Nephron (organoid): Measurements from ENCODE around the gene OCLN.
"Not testable (repeated sequence)": the region's sequence is repeated elsewhere in the genome, so short reads cannot be mapped to it uniquely, and the experiment has no call there.

ENCODE experiments used
- H3K27ac Mint-ChIP-seq, 3 experiments: 2 replicates each; pipeline ENCODE4 v1.8.0; 2020; ENCODE audit warnings: mixed read lengths in 3 of 3, mild to moderate bottlenecking in 2 of 3, moderate library complexity in 1 of 3
- H3K27me3 Mint-ChIP-seq: 2 replicates; pipeline ENCODE4 v1.8.0; 2021; ENCODE audit warnings: low read depth, mild to moderate bottlenecking, moderate library complexity, mixed read lengths
- H3K36me3 Mint-ChIP-seq: 2 replicates; pipeline ENCODE4 v1.8.0; 2020; ENCODE audit warnings: low read depth, mixed read lengths
- H3K4me1 Mint-ChIP-seq: 2 replicates; pipeline ENCODE4 v1.8.0; 2020; ENCODE audit warnings: mixed read lengths
- H3K4me3 Mint-ChIP-seq, 3 experiments: 2 replicates each; pipeline ENCODE4 v1.8.0; 2020; ENCODE audit warnings: mild to moderate bottlenecking in 3 of 3, mixed read lengths in 3 of 3, moderate library complexity in 2 of 3
- H3K9me3 Mint-ChIP-seq: 2 replicates; pipeline ENCODE4 v1.8.0; 2020; ENCODE audit warnings: mixed read lengths
- TF ChIP-seq, protein P1 (sequence below), 3 experiments: fragments of 200-600 bp; sonication (generic); IDR thresholded peaks; one replicate each; pipeline ENCODE4 v1.5.0; 2021; ENCODE audit warnings: antibody characterized with exemption in 3 of 3; ENCODE audit not compliant: unreplicated experiment in 3 of 3

Gene OCLN

DNA sequence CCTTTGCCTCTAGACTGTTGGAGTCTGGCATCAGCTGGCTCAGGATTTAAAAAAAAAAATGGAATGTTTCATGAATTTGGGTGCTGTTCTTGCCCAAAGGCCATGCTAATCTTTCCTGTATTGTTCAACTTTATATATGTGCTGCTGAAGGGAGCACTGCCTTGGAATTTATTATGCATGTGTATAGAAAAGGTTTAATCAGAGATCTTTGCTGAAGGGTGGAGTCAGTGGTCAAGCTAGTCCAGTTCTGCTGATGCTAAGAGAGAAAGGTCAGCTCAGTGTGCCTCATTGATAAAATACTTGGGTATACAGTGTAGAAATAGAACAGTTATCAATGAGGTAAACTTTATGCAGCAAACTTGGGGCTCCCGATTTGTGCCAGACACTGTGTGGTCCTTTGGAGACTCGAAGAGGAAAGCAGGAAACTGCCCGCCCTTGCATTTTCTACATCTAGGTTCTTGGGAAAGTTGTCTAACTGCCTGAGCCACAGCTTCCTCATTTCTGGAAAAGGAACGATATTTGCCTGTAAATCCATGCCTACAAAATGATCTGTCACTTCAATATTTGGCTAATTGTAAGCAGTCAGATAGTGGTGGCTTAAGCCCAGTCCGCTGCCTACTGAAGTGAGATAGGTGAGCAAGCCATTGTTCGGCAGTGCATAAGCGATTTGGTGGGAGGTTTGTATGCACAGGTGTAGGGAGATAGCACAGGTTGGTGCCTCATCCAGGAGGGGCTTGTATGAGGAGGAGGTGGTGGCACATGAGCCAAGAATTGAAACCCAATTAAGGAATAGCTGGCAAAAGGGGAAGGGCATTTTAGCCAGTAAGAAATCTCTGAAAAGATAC, 38.2 kb downstream of the OCLN start:
- Mint-ChIP-seq H3K27me3 (no peaks in the 10 kb centered on the region), H3K4me1 (no peaks in the 10 kb centered on the region), H3K36me3 (peaks cover 6% of the 10 kb centered on the region), H3K4me3 (no peak overlapping the region), H3K27ac (no peak overlapping the region), H3K9me3 (no peaks in the 10 kb centered on the region)
- TF ChIP-seq, protein P1, sequence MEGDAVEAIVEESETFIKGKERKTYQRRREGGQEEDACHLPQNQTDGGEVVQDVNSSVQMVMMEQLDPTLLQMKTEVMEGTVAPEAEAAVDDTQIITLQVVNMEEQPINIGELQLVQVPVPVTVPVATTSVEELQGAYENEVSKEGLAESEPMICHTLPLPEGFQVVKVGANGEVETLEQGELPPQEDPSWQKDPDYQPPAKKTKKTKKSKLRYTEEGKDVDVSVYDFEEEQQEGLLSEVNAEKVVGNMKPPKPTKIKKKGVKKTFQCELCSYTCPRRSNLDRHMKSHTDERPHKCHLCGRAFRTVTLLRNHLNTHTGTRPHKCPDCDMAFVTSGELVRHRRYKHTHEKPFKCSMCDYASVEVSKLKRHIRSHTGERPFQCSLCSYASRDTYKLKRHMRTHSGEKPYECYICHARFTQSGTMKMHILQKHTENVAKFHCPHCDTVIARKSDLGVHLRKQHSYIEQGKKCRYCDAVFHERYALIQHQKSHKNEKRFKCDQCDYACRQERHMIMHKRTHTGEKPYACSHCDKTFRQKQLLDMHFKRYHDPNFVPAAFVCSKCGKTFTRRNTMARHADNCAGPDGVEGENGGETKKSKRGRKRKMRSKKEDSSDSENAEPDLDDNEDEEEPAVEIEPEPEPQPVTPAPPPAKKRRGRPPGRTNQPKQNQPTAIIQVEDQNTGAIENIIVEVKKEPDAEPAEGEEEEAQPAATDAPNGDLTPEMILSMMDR (IDR thresholded peaks at IDR 0.05; ENCODE audit: unreplicated experiment in 3 of 3), result no peak

DNA sequence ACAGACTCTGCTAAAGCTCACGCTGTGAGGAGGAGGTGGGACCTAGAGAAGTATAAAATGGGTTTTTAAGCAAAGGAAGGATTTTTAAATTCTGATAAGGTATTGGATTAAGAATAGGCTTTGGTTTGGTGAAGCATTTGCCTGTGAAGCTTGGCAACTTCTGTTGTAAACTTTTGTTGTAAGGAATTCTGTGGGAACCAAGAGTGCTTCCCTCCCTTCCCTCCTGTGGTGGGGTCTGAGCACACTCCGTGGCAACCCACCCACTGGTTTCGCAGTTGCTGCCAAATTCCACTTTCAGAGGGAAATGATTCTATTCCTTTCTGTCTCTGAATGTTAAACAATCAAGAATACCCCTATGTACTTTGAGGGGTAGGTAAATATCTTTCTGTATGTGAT, 38.8 kb downstream of the OCLN start:
- no peak overlapping the region for H3K4me3 Mint-ChIP-seq
- peak overlapping the region in 1 of 3 experiments; percentile 26 for H3K27ac Mint-ChIP-seq
- H3K27me3 Mint-ChIP-seq, result no peaks in the 10 kb centered on the region
- H3K4me1 Mint-ChIP-seq, result no peaks in the 10 kb centered on the region
- H3K9me3 Mint-ChIP-seq, result no peaks in the 10 kb centered on the region
- H3K36me3 Mint-ChIP-seq, result peaks cover 2% of the 10 kb centered on the region
- TF ChIP-seq, protein P1 (IDR thresholded peaks at IDR 0.05; ENCODE audit: unreplicated experiment in 3 of 3), result no peak

DNA sequence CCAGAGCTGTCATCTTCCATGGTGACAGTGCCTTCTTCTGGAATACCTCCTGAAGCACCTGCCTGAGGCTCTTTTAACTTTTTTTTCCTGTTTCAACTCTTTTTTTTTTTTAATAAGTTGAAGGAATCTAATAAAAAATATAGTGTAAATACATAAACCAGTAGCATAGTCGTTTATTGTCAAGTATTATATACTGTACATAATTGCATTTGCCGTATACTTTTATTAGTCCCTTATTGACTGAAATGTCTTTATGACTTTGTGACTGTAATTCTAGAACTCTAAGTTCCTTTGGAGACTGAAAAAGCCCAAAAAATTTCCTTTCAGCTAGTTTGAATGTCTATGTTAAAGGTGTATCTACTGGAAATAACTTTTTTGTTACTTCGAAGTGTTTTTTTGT, 45.3 kb downstream of the OCLN start:
- H3K4me1 Mint-ChIP-seq, H3K27me3 Mint-ChIP-seq, H3K36me3 Mint-ChIP-seq, H3K27ac Mint-ChIP-seq, H3K9me3 Mint-ChIP-seq, H3K4me3 Mint-ChIP-seq: not testable (repeated sequence)

DNA sequence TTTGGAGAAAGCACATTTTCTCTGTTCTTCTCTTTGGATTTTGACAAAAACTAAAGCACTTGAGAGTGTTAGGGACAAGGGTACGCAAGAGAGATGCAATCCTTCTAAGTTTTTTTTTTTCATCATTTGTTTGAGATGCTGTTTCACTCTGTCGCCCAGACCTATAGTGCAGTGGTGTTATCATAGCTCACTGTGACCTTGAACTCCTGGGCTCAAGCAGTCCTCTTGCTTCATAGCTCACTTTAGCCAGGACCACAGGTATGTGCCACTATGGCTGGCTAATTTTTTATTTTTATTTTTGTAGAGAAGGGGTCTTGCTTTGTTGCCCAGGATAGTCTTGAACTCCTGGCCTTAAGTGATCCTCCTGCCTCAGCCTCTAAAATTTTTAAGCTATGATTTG, 46.1 kb downstream of the OCLN start:
- not testable (repeated sequence) for H3K4me1 Mint-ChIP-seq, H3K4me3 Mint-ChIP-seq, H3K9me3 Mint-ChIP-seq

DNA sequence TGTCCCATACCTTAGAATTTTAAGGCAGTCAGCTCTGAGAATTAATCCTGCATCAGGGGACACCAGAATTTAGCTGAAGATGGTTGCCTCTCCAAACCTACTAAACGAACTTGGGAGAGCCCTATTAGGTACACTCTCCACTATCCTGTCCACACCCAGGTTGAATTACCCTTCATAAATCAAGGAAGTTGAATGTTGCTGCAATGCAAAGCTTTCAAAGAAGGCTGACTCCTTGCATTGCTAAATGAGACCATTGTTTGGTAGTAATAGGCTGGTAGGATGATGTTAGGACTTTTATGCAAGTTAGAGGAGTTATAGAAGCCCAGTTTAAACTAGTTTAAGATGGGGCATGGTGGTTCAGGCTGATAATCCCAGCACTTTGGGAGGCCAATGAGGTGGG, 48.8 kb downstream of the OCLN start:
- H3K4me1 Mint-ChIP-seq, H3K9me3 Mint-ChIP-seq, H3K27ac Mint-ChIP-seq, H3K4me3 Mint-ChIP-seq, H3K36me3 Mint-ChIP-seq, H3K27me3 Mint-ChIP-seq: not testable (repeated sequence)

More for the DNA sequence above, 46.1 kb downstream of the OCLN start:
- H3K36me3 Mint-ChIP-seq, H3K27me3 Mint-ChIP-seq, H3K27ac Mint-ChIP-seq: not testable (repeated sequence)

DNA sequence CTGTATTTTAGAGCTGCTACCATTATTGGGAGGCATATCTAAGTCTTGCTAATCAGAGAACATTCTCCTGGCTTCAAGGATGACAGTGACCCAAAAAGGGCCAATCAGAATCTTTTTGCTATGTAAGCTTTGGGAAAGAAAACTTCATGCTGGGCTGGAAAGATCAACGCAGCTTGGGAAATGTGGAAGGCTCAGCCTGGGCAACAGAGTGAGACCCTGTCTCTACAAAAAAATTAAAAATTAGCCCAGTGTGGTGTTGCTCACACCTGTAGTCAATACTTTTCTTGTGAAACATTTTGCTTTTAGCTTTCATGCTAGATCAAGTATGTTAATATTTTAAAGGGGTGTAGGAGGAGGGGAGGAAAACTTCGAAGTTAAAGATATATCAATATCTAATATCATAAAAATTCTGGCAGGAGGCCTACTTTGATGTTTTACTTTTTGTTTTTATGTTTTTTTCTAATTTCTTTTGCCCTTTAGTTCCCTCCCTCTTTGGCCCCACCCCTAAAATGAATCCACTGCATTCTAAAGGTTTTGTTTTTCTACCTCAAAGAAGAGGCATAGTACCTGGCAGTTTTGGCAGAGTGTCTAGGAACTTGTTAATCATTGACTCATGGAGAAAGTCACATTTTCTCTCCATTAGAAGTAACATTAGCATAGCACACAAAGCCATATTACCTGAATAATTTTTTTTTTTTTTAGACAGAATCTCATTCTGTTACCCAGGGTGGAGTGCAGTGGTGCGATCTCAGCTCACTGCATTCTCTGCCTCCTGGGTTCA, 50.4 kb downstream of the OCLN start:
- H3K4me1 Mint-ChIP-seq, H3K9me3 Mint-ChIP-seq, H3K4me3 Mint-ChIP-seq, H3K27ac Mint-ChIP-seq, H3K27me3 Mint-ChIP-seq, H3K36me3 Mint-ChIP-seq: not testable (repeated sequence)

DNA sequence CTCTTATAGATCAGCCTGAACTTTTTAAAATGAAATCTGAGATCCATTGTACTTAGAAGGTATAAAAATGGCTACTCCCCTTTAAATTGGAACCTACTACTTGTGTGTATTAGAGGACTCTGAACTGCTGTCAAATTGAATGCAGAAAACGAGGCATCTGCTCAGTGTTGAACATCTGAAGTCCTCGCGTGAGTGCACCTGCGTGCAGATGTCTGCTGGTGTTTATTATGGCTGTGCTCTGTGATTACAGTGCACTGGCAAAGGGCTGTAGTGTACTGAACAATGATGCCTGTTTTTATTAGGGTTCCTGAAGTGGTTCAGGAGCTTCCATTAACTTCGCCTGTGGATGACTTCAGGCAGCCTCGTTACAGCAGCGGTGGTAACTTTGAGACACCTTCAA, 52.0 kb downstream of the OCLN start:
- not testable (repeated sequence) for H3K27me3 Mint-ChIP-seq, H3K9me3 Mint-ChIP-seq, H3K36me3 Mint-ChIP-seq, H3K4me3 Mint-ChIP-seq, H3K4me1 Mint-ChIP-seq, H3K27ac Mint-ChIP-seq

DNA sequence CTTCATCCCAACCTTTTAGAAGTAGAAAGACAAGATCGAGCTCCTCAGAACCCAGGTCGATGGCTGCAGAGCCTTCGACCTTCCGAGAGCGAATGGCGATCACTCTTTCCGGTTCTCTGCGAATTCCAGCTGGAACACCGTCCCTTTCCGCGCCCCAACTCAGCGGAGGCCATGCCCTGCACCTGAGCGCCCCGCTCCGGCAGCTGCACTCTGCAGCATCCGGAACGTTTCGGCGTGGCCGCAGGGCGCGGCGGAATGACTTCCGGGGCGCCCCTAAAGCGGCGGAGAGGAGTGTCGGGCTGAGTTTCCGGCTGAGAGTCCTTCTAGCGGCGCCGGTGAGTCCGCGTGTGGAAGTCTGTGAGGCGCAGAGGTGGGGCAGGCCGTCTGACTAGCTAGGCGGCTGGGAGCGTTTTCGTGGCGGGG, 67.3 kb downstream of the OCLN start, which contains the start of gene GTF2H2C:
TSS of gene GTF2H2C (plus strand) at position 284 of the 423 bp plus-strand sequence. CDS start 4,942 bp downstream, outside the sequence.
- not testable (repeated sequence) for H3K27me3 Mint-ChIP-seq, H3K36me3 Mint-ChIP-seq, H3K9me3 Mint-ChIP-seq, H3K4me1 Mint-ChIP-seq
- TF ChIP-seq, protein P1 (IDR thresholded peaks at IDR 0.05; ENCODE audit: unreplicated experiment in 3 of 3), result peak in 2 of 3 experiments; percentile 26 to 27
- Mint-ChIP-seq H3K4me3 (peak within 1 kb of the TSS; percentile 99), H3K27ac (peak within 1 kb of the TSS; percentile 89 to 94 (median 92))

DNA sequence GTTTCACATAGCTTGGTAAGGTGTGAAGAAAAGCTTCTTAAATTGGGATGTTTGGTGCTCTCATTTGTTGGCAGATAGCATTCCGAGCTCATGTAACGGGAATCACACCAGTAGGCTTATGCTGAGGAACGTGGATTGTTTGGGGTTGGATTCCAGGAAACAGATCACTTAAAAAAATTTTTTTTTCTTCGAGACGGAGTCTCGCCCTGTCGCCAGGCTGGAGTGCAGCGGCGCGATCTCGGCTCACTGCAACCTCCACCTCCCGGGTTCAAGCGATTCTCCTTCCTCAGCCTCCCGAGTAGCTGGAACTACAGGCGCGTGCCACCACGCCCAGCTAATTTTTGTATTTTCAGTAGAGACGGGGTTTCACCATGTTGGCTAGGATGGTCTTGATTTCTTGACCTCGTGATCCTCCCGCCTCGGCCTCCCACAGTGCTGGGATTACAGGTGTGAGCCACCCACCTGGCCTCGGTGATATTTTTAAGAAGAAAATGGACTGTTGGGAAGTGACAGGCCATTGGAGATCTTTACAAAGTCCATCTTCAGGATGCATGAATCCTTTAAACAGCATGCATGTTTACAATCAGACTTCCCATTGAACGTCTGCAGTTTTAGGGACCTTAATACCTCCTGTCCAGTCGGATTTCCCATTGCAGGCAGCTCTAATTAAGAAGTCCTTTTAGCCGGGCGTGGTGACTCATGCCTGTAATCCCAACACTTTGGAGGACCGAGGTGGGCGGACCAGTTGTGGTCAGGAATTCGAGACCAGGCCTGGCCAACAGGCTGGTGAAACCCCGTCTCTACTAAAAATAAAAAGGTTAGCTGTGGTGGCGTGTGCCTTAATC, 68.2 kb downstream of the OCLN start:
- not testable (repeated sequence) for H3K9me3 Mint-ChIP-seq, H3K27ac Mint-ChIP-seq, H3K27me3 Mint-ChIP-seq, H3K36me3 Mint-ChIP-seq, H3K4me1 Mint-ChIP-seq
- H3K4me3 Mint-ChIP-seq, result peak overlapping the region; percentile 65 to 74 (median 68)

DNA sequence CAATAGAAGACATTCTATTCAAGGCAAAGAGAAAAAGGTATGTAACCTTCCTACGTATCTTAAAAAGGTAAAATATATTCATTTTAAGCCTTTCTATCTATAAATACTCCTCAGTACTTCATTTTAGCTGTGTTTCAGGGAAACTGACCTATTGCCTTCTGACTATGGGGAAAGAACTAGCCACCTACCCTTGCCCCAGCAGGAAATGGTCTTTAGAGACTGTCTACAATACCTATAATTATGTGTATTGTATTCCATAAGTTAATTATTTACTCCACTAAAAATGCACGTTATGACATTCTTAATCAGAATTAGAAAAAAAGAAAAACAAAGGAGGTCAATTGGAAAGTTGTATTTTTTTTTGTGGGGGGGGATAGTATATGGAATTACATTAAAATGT, 73.6 kb downstream of the OCLN start:
- not testable (repeated sequence) for H3K36me3 Mint-ChIP-seq, H3K27ac Mint-ChIP-seq, H3K4me3 Mint-ChIP-seq, H3K9me3 Mint-ChIP-seq, H3K27me3 Mint-ChIP-seq, H3K4me1 Mint-ChIP-seq

DNA sequence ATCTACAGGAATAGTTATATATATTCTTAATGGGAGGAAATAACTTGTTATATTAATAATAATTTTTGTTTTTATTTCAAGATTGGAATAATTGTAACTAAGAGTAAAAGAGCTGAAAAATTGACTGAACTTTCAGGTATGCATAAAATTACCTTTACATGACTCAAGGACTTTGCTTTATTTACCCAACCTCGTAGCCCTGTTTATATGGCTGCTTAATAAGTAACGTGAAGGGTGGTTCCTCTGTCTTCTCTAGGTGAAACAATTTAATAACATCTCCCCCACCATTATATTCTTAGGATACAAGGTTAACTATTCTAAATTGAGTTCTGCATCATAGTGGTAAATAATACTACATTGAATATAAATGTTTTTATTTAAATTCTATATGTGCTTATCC, 75.5 kb downstream of the OCLN start:
- H3K9me3 Mint-ChIP-seq, H3K4me3 Mint-ChIP-seq, H3K27me3 Mint-ChIP-seq, H3K27ac Mint-ChIP-seq, H3K4me1 Mint-ChIP-seq, H3K36me3 Mint-ChIP-seq: not testable (repeated sequence)
